PFSK-1 (cell line): ENCODE results near the gene VAV2.

Experiments
- POLR2AphosphoS5 ChIP-seq: IDR thresholded peaks from 2 replicates; pipeline ENCODE4 v1.6.1; 2012; ENCODE audit warnings: low read depth, mild to moderate bottlenecking, control low read depth, low read length, moderate library complexity
- REST ChIP-seq, 2 experiments: IDR thresholded peaks; 2 replicates each; pipeline versions ENCODE4 v1.6.1 to v1.8.0; 2011 to 2012; ENCODE audit warnings: low read depth in 2 of 2, low read length in 2 of 2, control low read depth in 1 of 2, inconsistent platforms in 1 of 2, mild to moderate bottlenecking in 1 of 2, moderate library complexity in 1 of 2; ENCODE audit not compliant: insufficient read depth in 1 of 2
- SIN3A ChIP-seq: IDR thresholded peaks from 2 replicates; pipeline ENCODE4 v1.6.1; 2012; ENCODE audit warnings: mild to moderate bottlenecking, low read length, moderate library complexity, borderline replicate concordance; ENCODE audit not compliant: insufficient read depth

- no peak for TF ChIP-seq POLR2AphosphoS5
- no peak for TF ChIP-seq REST (IDR thresholded peaks at IDR 0.05; ENCODE audit: insufficient read depth in 1 of 2, low read depth in 2 of 2, low read length in 2 of 2)
- no peak for TF ChIP-seq SIN3A
Measured at GRCh38 chr9:133853331-133853730, 138.8 kb downstream of the VAV2 start.
